Erythroblast (primary cell): ENCODE data around the gene ZNF613.
"Not testable (repeated sequence)": the region's sequence is repeated elsewhere in the genome, so short reads cannot be mapped to it uniquely, and the experiment has no call there.

Source experiments
- GATA1 ChIP-seq: IDR thresholded peaks from 2 replicates; pipeline ENCODE4 v1.6.1; 2011; ENCODE audit warnings: low read depth, mild to moderate bottlenecking, control low read depth, low read length, moderate library complexity
- POLR2A ChIP-seq: IDR thresholded peaks from 2 replicates; pipeline ENCODE4 v1.6.1; 2011; ENCODE audit warnings: mild to moderate bottlenecking, low read length

- TF ChIP-seq POLR2A, GATA1: not testable (repeated sequence)
Observed at GRCh38 chr19:51905639-51906038, 21.6 kb upstream of the ZNF613 start.
